ENCODE results near the gene MRM2.

GRCh38 chr7:2281541-2281940 lies 39.5 kb upstream of the MRM2 start:
- no peak for TF ChIP-seq CSDC2 (CRISPR knock-in tag; IDR thresholded peaks at IDR 0.05)
- TF ChIP-seq ZFP3 (CRISPR knock-in tag; IDR thresholded peaks at IDR 0.05), result no peak
- no peak; the same call in 1 of the 2 replicates for TF ChIP-seq TSHZ2 (CRISPR knock-in tag; IDR thresholded peaks at IDR 0.05)
- TF ChIP-seq CREB5 (CRISPR knock-in tag; IDR thresholded peaks at IDR 0.05; ENCODE audit: low read depth), result no peak
- no peak for TF ChIP-seq GLIS3 (CRISPR knock-in tag; IDR thresholded peaks at IDR 0.05)
- TF ChIP-seq TOX (CRISPR knock-in tag; IDR thresholded peaks at IDR 0.05; ENCODE audit: borderline replicate concordance), result no peak
- TF ChIP-seq CSRNP3 (CRISPR knock-in tag; IDR thresholded peaks at IDR 0.05), result no peak
- no peak for TF ChIP-seq ZNF8 (CRISPR knock-in tag; IDR thresholded peaks at IDR 0.05)
- no peak for TF ChIP-seq PPARA (CRISPR knock-in tag; IDR thresholded peaks at IDR 0.05; ENCODE audit: borderline replicate concordance)
- no peak for TF ChIP-seq BACH2 (CRISPR knock-in tag; IDR thresholded peaks at IDR 0.05; ENCODE audit: borderline replicate concordance)
- TF ChIP-seq SNAI2 (CRISPR knock-in tag; IDR thresholded peaks at IDR 0.05), result no peak
- no peak for TF ChIP-seq ZC3H10 (CRISPR knock-in tag; IDR thresholded peaks at IDR 0.05)
- no peak for TF ChIP-seq ARNTL (CRISPR knock-in tag; IDR thresholded peaks at IDR 0.05; ENCODE audit: borderline replicate concordance, low read depth)
